NCI-H2029 treated with DMSO at 0.1 percent for 48 hours (cell line): ENCODE results near the gene AKAP13.

Experiments used
- DNase-seq: peaks from one replicate; lab custom pipeline; 2025; lab: John Stamatoyannopoulos, UW

AKAP13 gene

GRCh38 chr15:85741021-85741421 is 360.6 kb downstream of the AKAP13 start:
- DNase-seq = no peak

GRCh38 chr15:85741662-85742061 is 361.3 kb downstream of the AKAP13 start:
- DNase-seq = no peak

GRCh38 chr15:85742186-85742821 is 361.9 kb downstream of the AKAP13 start:
- no peak for DNase-seq

GRCh38 chr15:85743392-85744055 is 363.1 kb downstream of the AKAP13 start:
- DNase-seq = no peak

- no peak for DNase-seq
Observed at GRCh38 chr15:85744579-85744978, 364.2 kb downstream of the AKAP13 start.

GRCh38 chr15:85745023-85745422 is 364.6 kb downstream of the AKAP13 start:
- DNase-seq = no peak

- DNase-seq = no peak
Observed at GRCh38 chr15:85745525-85746150, 365.2 kb downstream of the AKAP13 start.

- DNase-seq = no peak
Observed at GRCh38 chr15:85746641-85747040, 366.2 kb downstream of the AKAP13 start.

- no peak for DNase-seq
Observed at GRCh38 chr15:85748176-85748575, 367.8 kb downstream of the AKAP13 start.

- DNase-seq = no peak
Observed at GRCh38 chr15:85748729-85749128, 368.3 kb downstream of the AKAP13 start.

GRCh38 chr15:85749261-85750151 is 369.1 kb downstream of the AKAP13 start:
- no peak for DNase-seq

GRCh38 chr15:85750319-85751290 is 370.2 kb downstream of the AKAP13 start:
- no peak for DNase-seq

- no peak for DNase-seq
Observed at GRCh38 chr15:85751291-85752123, 371.1 kb downstream of the AKAP13 start.

- DNase-seq = no peak
Observed at GRCh38 chr15:85752124-85752475, 371.7 kb downstream of the AKAP13 start.

GRCh38 chr15:85752491-85752961 is 372.1 kb downstream of the AKAP13 start:
- peak; percentile 14 for DNase-seq

GRCh38 chr15:85753261-85753660 is 372.9 kb downstream of the AKAP13 start:
- DNase-seq = no peak

GRCh38 chr15:85753791-85754452 is 373.5 kb downstream of the AKAP13 start:
- DNase-seq = no peak

- no peak for DNase-seq
Observed at GRCh38 chr15:85754989-85755388, 374.6 kb downstream of the AKAP13 start.

GRCh38 chr15:85755471-85755870 is 375.1 kb downstream of the AKAP13 start:
- DNase-seq = no peak

- DNase-seq = no peak
Observed at GRCh38 chr15:85755942-85756341, 375.5 kb downstream of the AKAP13 start.
